Measurements from ENCODE around the gene SLC30A4.

Gene SLC30A4

GRCh38 chr15:45449395-45449794 lies 73.2 kb downstream of the SLC30A4 start:
- TF ChIP-seq SIN3A (IDR thresholded peaks at IDR 0.05; ENCODE audit: borderline replicate concordance, insufficient read depth, low read length) (no peak), REST (IDR thresholded peaks at IDR 0.05; ENCODE audit: insufficient read depth in 1 of 2, low read depth in 2 of 2, low read length in 2 of 2) (no peak), POLR2AphosphoS5 (IDR thresholded peaks at IDR 0.05; ENCODE audit: low read depth, low read length) (no peak), TAF1 (IDR thresholded peaks at IDR 0.05; ENCODE audit: borderline replicate concordance, insufficient read depth, low read length) (no peak), FOXP2 (optimal IDR thresholded peaks at IDR 0.05; ENCODE audit: borderline replicate concordance, extremely low read depth, extremely low read length, insufficient read depth) (no peak)

GRCh38 chr15:45448066-45448915 lies 74.3 kb downstream of the SLC30A4 start:
- TF ChIP-seq POLR2AphosphoS5 (IDR thresholded peaks at IDR 0.05; ENCODE audit: low read depth, low read length) (no peak), SIN3A (IDR thresholded peaks at IDR 0.05; ENCODE audit: borderline replicate concordance, insufficient read depth, low read length) (no peak), FOXP2 (optimal IDR thresholded peaks at IDR 0.05; ENCODE audit: borderline replicate concordance, extremely low read depth, extremely low read length, insufficient read depth) (no peak), REST (IDR thresholded peaks at IDR 0.05; ENCODE audit: insufficient read depth in 1 of 2, low read depth in 2 of 2, low read length in 2 of 2) (no peak), TAF1 (IDR thresholded peaks at IDR 0.05; ENCODE audit: borderline replicate concordance, insufficient read depth, low read length) (no peak)

DNA sequence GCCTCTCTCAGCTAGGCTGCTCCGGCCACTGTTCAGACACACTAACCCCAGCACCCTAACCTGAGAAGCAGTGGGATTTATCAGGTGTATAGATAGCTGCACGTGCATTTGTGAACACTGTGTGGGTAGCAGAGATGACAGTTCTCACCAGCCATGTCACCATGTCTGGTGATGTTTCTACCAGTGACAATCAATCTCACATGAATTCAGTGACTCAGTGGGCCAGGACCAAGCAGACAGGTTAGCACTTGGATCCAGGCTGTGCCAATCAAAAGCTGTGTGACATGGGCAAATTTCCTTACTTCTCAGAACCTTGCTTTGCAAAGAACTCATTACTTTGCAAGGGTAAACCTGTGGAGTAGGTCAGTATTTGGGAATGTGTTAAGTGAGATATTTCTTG lies 78.9 kb downstream of the SLC30A4 start:
- TF ChIP-seq TAF1 (IDR thresholded peaks at IDR 0.05; ENCODE audit: borderline replicate concordance, insufficient read depth, low read length): no peak
- no peak for TF ChIP-seq SIN3A (IDR thresholded peaks at IDR 0.05; ENCODE audit: borderline replicate concordance, insufficient read depth, low read length)
- TF ChIP-seq POLR2AphosphoS5 (IDR thresholded peaks at IDR 0.05; ENCODE audit: low read depth, low read length): no peak
- no peak for TF ChIP-seq REST (IDR thresholded peaks at IDR 0.05; ENCODE audit: insufficient read depth in 1 of 2, low read depth in 2 of 2, low read length in 2 of 2)
- no peak for TF ChIP-seq FOXP2 (optimal IDR thresholded peaks at IDR 0.05; ENCODE audit: borderline replicate concordance, extremely low read depth, extremely low read length, insufficient read depth)

- TF ChIP-seq REST (IDR thresholded peaks at IDR 0.05; ENCODE audit: insufficient read depth in 1 of 2, low read depth in 2 of 2, low read length in 2 of 2) (no peak), FOXP2 (optimal IDR thresholded peaks at IDR 0.05; ENCODE audit: borderline replicate concordance, extremely low read depth, extremely low read length, insufficient read depth) (no peak), TAF1 (IDR thresholded peaks at IDR 0.05; ENCODE audit: borderline replicate concordance, insufficient read depth, low read length) (no peak), SIN3A (IDR thresholded peaks at IDR 0.05; ENCODE audit: borderline replicate concordance, insufficient read depth, low read length) (no peak), POLR2AphosphoS5 (IDR thresholded peaks at IDR 0.05; ENCODE audit: low read depth, low read length) (no peak)
These were observed 79.9 kb downstream of the SLC30A4 start for GRCh38 chr15:45442507-45443135.
